NCI-H748 treated with DMSO at 0.1 percent for 48 hours (cell line): ENCODE measurements around the gene CLDN20.
"Not testable (repeated sequence)": the region's sequence is repeated elsewhere in the genome, so short reads cannot be mapped to it uniquely, and the experiment has no call there.

Source experiments
- DNase-seq: peaks from one replicate; lab custom pipeline; 2025; lab: John Stamatoyannopoulos, UW

The CLDN20 gene

DNA sequence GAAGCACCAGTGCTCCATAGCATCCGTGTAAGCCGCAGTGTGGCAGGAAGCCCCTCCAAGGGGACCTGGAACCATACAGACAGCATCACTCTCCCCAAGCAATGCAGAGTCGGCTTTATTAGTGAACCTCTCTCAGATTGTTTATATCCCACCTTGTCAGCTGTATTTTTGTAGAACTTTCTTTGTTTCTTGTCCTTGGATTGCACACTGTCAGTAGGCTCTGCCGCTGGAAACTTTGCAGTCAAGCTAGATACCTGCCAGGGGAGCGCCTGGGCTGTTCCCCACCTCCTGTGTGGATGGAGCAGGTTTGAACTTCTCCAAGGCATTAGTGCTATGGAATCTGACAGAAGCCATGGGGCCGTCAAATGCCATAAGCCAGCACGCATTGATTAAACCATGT lies 18.6 kb upstream of the CLDN20 start:
- no peak for DNase-seq

DNA sequence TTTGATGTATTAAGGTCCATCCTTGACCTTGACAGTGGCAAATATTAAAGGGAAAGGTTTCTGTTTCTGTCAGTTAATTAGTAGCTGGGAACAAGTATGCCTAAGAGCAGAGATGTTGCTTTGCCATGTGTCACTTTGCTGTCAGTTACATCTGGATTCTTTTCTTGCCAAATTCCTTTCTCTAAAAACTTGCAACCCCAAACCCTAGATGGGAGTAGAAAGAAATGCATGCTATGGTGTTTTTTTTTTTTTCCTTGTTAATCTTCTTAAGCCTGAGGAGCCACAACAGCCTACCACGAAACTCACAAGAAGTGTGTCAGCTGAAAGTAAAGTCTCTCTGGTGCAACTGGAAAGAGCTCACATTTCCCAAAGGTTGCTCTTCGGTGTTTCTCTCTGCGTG lies 18.0 kb upstream of the CLDN20 start:
- DNase-seq = no peak

DNA sequence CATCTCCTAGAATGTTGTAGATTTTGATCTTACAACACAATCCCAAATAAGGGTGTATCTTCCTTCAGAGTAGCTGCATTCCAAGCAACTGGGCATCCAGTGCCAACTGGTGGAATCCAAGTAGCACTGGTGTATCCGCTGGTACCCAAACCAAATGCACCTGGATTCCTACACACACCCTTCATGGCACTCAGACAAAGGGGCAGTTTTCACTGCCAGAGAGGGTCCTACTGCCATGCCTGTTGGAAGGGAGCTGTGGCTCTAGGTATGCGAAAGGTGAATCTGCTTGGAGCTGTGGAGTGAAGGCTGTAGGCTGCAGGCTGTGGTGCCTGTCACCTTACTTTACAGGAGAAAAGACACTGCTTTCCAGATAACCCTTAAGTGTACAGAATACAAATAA lies 17.0 kb upstream of the CLDN20 start:
- DNase-seq = no peak

DNA sequence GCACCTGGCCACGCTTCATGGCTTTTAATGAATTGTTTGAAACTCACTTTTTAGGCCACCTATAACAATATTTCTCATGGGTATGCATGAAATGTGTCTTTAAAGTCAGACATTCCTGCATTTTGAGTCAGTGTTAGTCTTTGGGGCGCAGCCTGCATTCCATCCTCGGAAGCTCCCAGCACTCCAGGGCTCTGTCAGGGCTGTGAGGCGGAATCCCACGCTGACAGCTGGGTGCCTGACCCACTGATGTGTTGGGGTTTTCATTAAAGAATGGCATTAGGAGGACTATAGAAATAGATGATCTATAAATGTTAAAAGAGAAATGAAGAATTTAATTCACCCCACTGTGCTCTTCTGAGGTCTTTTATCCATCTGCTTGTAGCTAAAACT lies 16.2 kb upstream of the CLDN20 start:
- DNase-seq = no peak

DNA sequence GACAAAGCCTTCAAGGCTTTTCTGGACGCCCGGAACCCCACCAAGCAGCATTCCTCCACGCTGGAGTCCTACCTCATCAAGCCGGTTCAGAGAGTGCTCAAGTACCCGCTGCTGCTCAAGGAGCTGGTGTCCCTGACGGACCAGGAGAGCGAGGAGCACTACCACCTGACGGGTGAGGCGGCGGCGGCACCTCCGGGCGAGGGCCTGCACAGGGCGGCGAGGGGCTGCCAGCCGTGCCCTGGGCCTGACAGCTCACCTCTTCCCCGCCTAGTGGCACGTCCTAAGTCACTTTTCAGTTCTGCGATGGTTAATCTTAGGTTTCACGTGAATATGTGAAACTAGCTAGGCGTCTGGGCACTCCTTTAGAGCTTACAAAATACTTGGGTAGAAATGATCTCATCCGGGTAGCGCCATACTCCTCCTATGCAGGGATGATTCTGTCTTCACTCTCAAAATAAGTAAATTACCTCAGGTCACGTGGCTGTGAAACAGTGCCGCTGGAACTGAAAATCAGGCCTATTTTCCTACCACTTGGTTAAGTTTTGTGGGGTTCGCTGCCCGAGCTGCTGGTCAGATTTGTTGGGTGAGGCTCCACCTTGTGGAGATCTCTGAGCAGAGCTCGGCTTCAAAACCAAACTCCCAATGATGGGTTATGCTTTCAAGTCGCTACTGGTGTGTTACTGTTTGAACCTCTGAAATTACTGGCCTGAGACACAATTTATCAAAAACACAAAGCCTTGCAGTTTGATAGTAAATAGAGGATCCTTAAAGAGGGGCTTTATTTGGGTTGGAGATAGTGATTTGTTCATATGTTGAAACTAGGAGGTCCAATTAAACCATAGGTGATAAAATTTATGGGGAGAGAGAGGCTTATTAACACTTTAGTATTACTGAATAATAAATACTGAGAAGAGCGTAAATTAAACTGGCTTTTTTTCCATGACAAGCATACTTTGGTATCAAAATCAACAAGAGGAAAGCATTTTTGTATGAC lies 15.5 kb upstream of the CLDN20 start:
- DNase-seq = no peak

DNA sequence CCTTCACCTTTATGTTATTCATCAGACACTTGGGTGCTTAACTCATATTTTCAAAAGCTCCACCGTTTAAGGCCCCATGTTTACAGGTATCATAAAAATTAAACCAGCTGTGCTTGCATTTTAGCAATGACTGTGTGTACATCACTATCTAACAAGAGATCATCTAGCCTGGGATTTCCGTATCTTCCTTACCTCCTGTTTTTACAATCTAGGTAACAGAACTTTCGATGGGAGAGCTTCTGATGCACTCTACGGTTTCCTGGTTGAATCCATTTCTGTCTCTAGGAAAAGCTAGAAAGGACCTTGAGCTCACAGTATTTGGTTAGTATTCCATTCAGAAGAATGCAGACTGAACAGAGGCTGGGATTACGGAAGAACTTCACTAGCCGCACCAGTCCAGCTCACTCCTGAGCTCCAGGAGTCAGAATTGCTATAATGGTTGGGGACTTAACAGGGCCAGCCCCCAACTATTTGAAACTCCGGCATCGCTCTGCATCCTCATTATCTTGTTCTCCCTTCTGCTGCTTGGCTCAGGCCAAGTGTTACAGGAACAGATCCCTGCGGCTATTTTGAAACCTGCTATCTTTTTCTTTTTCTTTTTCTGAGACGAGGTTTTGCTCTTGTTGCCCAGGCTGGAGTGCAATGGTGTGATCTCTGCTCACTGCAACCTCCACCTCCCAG lies 13.0 kb upstream of the CLDN20 start:
- no peak for DNase-seq

DNA sequence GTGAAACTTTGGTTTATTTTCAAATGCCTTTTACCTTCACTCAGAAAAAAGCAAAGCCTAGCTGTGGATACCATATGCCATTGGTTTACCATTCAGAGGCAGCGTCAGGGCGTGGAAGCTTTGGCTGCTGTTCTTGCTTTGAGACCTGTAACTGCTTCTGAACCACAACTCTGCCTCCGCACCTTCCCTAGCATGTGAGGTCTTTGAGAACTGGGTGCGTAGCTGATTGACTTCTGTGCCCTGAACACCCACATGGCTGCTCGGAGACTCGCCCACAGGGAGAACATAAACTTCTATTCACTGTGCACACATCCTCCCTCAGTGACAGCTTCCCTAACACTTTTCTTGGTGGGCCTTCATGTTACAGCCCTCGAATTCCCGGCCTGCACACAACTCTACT lies 11.2 kb upstream of the CLDN20 start:
- no peak for DNase-seq

DNA sequence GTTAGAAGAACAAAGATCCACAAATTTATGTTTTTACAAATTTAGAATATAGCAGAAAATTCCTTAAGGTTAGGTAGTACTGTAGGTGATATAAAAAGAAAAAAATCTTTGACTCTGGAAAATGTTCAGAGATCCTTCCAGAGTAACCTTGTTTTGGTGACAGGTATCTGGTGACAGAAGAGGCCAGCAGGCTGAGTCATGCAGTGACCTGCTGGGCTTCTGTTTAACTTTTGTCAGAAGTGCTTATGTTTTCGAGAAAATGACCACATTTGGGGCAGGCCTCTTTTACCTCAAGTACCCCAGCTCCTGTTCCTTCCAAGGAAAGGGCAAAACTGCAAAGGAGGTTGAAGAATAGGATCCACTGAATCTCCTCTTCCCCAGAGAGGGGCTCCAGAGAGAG lies 10.5 kb upstream of the CLDN20 start:
- DNase-seq = no peak

DNA sequence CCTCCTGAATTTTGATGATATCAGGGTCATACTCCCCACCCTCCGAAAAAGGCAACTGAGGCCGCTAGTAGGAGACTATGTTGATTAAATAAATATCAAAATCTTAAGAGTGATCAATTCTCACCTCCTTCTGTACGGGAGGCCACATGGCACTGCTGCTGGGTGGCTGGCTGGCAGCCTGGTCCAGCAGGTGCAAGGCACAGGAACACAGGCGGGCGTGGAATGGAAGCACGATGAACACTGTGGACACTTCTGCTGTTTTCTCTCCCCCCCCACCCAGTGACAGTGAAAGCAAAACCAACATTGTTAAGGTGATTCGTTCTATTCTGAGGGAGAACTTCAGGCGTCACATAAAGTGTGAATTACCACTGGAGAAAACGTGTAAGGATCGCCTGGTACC lies 9.7 kb upstream of the CLDN20 start:
- no peak for DNase-seq

DNA sequence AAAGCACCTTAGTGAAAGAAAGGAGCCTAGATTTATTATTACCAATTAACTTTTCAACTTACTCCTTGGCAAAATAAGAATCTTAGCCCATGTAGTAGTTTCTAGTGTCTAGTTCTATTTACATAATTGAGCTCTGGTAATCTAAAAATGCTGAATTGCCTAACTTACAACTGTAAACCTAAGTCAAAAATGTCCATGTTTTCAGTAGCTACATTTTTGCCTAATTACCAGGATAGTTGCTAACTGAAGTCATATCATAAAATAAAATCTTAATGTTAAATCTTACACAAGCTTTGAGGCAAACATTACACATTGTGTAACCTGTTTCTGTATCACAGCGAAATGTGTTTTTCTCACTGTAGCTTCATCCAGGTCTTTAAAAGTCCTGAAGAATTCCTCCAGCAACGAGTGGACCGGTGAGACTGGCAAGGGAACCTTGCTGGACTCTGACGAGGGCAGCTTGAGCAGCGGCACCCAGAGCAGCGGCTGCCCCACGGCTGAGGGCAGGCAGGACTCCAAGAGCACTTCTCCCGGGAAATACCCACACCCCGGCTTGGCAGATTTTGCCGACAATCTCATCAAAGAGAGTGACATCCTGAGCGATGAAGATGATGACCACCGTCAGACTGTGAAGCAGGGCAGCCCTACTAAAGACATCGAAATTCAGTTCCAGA lies 7.6 kb upstream of the CLDN20 start:
- no peak for DNase-seq

DNA sequence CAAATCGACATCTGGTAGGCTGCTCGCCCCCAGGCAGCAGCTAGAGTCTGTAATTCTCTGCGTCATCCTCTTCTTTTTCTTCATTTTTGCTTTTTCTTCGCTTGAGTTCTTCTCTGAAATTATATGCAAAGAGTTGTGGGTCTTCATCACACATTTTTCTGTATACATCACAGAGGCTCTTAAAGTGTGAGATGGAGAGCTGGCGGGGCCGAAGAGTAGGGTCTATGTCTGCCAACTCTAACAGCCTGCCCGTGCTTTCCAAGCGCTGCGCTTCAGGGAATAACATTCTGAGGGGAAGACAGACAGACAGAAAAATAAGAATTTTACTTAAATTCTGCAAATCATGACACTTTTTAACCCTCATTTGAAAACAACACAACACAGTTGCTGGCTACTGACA lies 6.0 kb upstream of the CLDN20 start:
- DNase-seq = no peak

DNA sequence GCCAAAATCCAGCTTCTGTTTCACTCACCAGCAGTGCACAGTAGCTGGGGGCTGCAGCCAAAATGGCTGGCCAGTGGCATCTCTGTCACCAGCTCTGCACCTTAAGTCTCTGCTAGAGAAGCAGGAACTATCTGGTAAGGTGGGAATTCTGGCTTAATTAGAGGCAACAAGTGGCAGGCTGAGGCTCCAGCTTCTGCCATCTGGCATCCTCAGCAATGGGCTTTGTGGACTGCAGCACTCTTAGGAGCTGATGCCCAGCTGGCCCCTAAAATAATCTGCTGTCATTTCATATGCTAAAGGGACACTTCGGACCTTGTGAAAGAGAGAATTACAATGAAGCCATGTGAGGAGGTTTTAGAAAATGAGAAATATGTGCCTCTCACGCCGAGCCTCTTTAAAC lies 4.6 kb upstream of the CLDN20 start:
- no peak for DNase-seq

DNA sequence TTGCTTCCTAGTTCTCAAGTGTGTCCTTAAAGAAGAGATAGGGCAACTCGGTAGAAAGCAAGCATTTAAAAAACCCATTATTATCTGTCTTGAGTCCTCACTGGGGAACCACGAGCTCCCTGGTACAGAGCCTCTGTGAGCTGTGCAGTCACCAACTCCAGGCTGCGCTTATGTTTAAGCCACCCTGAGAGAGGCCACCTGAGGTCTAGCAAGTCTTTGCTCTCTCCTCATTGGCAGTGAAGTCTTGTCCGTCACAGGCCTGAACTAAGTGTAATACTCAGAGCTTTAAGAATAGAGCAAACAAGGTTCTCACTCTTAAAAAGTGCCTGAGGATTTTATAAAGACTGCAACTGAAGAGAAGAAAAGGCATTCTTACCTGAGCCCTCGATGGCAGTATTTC lies 3.9 kb upstream of the CLDN20 start:
- no peak for DNase-seq

DNA sequence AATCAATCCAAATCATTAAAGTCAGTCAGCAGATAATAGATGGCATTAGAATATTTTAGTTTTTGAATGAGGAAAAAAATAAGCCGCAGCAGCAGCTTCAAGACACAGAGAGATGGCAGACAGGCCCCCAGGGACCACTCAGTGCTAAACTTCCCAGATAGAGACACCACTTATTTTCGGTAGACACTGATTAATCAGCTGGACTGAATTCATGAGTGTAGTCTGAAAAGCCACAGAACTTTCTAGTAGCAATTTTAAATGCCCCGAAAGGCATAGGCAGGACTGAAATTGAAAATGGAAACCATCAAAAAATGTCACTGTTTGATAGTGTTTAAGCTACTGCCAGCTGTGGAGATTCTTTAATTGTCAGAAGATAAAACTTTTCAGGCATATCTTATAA lies 3.1 kb upstream of the CLDN20 start:
- no peak for DNase-seq

DNA sequence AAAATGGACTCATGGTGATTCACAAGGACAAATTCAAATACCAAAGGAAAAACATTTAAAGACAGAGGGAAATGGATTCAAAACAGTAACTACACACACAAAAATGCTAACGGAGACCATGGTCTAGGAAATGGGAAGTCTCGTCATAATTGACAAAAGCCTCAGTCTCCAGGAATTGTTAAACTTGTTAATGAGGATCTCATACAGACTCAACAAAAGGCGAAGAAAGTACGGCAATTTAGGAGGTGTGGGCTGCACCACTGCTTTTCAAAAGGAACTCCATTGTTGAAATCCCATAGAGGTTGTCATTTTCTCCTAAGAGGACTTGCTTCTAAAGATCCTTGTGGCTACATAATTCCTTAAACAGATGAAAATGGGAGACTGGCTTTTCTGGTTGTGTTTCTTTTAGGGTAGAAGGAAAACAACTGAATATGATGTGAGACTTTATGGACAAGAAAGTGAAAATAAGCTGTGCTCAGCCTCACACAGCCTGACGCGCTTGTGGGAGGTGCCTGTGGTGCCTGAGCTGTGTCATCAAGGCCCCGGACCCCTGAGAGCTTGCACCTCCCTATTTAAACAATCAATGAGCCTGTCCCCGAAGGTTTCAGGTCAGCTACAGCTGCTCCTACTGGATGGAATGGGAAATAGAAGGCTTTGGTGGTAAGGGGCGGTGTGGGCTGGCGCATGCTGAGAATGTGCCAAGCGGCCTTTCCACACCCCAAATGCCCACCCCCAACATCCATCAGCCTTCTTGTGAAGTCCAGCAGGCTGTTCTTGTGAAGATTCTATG lies 2.5 kb upstream of the CLDN20 start:
- no peak for DNase-seq

DNA sequence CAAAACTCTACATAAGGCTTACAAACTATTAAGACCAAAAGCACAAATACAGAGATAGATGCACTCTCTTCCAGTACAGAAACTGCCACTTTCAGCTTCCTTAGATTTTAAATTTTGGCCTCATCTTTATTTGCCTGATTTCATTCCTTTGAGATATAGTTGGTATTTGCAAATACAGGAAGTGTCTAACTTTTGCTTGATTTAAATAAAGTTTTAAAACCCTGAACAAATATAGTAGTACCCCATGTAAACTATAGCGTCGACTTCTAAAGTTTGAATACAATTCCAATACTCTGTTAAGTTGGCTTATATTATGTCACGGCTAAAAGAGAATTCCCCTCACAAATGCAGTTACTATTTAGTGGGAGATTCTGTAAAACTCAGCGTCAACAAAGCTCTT lies 1.2 kb upstream of the CLDN20 start:
- no peak for DNase-seq

DNA sequence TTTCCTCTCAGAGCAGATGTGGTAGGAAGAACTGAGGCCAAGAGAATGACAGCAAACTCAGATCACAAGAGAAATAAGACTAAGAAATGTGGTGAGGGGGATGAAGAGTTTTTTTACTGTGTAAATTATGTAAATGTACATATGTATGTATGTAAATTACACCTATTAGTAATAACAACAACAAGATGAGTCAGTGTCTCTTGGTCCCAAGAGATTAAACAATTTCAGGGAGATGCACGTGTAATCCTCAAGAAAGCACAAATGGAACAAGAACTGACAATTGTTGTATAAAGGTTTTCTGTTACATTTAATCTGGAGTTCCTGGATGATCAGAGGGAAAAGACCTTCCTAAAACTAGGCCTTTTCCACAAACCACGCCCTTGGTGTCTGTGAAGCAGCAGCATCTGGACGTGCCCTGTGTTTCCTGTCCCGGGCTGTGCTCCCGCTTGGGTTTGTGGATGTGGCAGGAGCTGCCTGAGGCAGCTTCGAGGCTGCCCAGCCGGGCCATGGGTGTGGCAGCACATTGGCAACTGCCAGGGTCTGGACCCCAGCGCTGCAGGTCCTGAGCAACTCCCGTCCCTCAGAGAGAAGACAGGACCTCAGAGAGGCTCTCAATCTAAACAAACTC lies 994 bp downstream of the CLDN20 start:
- no peak for DNase-seq

DNA sequence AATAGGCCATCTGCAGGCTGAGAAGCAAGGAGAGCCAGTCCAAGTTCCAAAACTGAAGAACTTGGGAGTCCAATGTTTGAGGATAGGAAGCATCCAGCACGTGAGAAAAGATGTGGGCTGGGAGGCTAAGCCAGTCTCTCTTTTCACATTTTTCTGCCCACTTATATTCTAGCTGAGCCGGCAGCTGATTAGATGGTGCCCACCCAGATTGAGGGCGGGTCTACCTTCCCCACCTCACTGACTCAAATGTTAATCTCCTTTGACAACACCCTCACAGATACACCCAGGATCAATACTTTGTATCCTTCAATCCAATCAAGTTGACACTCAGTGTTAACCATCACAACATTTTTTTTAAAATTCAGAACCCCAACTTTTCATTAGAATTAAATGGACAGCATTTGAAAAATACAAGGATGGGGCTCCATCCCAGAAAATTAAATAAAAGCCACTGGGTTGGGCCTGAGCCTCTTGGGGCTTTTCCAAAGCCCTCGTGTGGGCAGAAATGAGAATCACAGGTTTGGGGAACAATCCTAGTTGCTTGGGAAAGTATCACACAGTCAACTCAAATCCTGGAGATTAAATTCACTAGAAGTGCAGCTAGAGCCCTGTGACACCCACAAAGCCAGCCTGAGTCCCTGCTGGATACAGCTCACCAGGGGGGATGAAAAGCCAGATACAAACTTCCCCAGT lies 2.2 kb downstream of the CLDN20 start:
- DNase-seq = no peak

DNA sequence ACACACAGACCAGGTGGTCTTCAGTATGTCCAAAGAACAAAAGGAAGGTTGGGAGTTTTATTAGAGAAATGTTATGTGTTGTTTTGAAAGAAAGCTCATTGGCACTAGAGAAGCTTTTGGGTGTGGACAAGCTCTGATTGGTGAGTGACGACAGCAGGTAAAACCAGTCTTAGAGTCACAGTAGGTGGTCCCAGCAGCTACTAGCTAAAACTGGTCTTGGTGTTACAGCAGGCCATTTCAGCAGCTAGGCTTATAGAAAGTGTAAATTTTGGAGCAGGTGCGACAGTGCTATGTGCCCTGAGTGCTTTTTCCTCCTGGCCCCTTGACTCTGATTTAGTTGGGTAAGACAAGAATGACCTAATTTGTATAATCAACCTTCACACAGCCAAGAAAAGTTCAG lies 3.6 kb downstream of the CLDN20 start:
- no peak for DNase-seq

DNA sequence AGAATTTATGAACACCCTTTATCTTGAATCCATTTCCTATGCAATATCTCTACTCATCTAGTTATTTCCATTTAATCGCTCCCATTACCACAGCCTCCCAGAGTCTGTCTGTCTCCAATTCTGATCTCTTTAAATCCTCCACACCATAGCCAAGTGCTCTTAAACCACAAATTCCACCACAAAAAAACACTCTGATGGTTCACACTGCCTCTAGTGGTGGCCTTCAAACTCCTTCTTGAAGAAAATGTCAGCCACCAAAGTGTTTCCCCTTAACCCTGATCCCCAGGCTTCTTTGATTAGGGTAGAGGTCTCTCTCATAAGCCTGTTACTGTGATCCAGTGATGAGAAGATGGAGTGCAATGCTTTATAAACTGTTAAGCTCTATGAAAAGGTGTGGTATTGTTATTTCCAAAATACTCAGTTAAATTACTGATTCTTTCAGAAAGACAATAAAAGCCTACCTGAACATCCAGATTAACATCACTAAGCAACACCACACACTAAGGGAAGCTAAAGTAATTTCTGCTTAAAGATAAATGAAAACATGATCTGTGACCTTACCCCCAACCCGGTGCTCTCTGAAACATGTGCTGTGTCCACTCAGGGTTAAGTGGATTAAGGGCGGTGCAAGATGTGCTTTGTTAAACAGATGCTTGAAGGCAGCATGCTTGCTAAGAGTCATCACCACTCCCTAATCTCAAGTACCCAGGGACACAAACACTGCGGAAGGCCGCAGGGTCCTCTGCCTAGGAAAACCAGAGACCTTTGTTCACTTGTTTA lies 4.5 kb downstream of the CLDN20 start:
- not testable (repeated sequence) for DNase-seq
